Epithelial cell of proximal tubule (primary cell): ENCODE results near the gene IL17RD. TPM values are rescaled to one million over a fixed set of nuclear protein-coding genes. Genes with fewer than 3 reads are reported as not detected.

Source experiments
- DNase-seq: peaks from one replicate; pipeline ENCODE4 v3.0.0-alpha.2; 2011; ENCODE audit warnings: low read depth
- H3K4me3 ChIP-seq: 2 replicates; pipeline ENCODE4 v1.5.1; 2011; ENCODE audit warnings: low read depth, mild to moderate bottlenecking, low read length
- CTCF ChIP-seq: conservative IDR thresholded peaks from 2 replicates; pipeline ENCODE4 v1.5.1; 2012; ENCODE audit warnings: low read depth, mild to moderate bottlenecking, low read length
- total RNA-seq: library from RNA; depleted of rRNA; stranded (reverse); fragments of >200 nt; gene quantifications from 2 replicates; pipeline ENCODE4 v1.2.3, GENCODE V29; 2015

The IL17RD gene
- total RNA-seq, 1 donor from 2014 or later = 28.2 TPM

- H3K4me3 ChIP-seq = peak overlapping the region; percentile 90
- no peak for DNase-seq
- TF ChIP-seq CTCF = no peak
These were observed 85.7 kb downstream of the IL17RD start for GRCh38 chr3:57079474-57079831.

- TF ChIP-seq CTCF = peak; percentile 17
- H3K4me3 ChIP-seq = peak overlapping the region; percentile 90
- no peak for DNase-seq
These were observed 86.3 kb downstream of the IL17RD start for GRCh38 chr3:57078635-57079473.

GRCh38 chr3:57078344-57078634 lies 86.9 kb downstream of the IL17RD start:
- DNase-seq = no peak
- no peak for TF ChIP-seq CTCF
- peak overlapping the region; percentile 90 for H3K4me3 ChIP-seq

GRCh38 chr3:57077630-57078343 lies 87.4 kb downstream of the IL17RD start:
- H3K4me3 ChIP-seq = peak overlapping the region; percentile 90
- TF ChIP-seq CTCF = no peak
- DNase-seq = no peak

- DNase-seq = no peak
- TF ChIP-seq CTCF = no peak
- no peak overlapping the region for H3K4me3 ChIP-seq
These were observed 88.7 kb downstream of the IL17RD start for GRCh38 chr3:57076422-57076951.

- no peak for DNase-seq
- H3K4me3 ChIP-seq = no peak overlapping the region
- no peak for TF ChIP-seq CTCF
These were observed 91.0 kb downstream of the IL17RD start for GRCh38 chr3:57074135-57074534.
